ENCODE data around the gene FARP1. TPM values are rescaled to one million over a fixed set of nuclear protein-coding genes. Genes with fewer than 3 reads are reported as not detected.

Gene FARP1, protein sequence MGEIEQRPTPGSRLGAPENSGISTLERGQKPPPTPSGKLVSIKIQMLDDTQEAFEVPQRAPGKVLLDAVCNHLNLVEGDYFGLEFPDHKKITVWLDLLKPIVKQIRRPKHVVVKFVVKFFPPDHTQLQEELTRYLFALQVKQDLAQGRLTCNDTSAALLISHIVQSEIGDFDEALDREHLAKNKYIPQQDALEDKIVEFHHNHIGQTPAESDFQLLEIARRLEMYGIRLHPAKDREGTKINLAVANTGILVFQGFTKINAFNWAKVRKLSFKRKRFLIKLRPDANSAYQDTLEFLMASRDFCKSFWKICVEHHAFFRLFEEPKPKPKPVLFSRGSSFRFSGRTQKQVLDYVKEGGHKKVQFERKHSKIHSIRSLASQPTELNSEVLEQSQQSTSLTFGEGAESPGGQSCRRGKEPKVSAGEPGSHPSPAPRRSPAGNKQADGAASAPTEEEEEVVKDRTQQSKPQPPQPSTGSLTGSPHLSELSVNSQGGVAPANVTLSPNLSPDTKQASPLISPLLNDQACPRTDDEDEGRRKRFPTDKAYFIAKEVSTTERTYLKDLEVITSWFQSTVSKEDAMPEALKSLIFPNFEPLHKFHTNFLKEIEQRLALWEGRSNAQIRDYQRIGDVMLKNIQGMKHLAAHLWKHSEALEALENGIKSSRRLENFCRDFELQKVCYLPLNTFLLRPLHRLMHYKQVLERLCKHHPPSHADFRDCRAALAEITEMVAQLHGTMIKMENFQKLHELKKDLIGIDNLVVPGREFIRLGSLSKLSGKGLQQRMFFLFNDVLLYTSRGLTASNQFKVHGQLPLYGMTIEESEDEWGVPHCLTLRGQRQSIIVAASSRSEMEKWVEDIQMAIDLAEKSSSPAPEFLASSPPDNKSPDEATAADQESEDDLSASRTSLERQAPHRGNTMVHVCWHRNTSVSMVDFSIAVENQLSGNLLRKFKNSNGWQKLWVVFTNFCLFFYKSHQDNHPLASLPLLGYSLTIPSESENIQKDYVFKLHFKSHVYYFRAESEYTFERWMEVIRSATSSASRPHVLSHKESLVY
- total RNA-seq: 10 to 100 TPM in 1 of 4 donors, 1 to 10 TPM in 3; 1.5 to 10.3 (median 6.4) TPM

DNA sequence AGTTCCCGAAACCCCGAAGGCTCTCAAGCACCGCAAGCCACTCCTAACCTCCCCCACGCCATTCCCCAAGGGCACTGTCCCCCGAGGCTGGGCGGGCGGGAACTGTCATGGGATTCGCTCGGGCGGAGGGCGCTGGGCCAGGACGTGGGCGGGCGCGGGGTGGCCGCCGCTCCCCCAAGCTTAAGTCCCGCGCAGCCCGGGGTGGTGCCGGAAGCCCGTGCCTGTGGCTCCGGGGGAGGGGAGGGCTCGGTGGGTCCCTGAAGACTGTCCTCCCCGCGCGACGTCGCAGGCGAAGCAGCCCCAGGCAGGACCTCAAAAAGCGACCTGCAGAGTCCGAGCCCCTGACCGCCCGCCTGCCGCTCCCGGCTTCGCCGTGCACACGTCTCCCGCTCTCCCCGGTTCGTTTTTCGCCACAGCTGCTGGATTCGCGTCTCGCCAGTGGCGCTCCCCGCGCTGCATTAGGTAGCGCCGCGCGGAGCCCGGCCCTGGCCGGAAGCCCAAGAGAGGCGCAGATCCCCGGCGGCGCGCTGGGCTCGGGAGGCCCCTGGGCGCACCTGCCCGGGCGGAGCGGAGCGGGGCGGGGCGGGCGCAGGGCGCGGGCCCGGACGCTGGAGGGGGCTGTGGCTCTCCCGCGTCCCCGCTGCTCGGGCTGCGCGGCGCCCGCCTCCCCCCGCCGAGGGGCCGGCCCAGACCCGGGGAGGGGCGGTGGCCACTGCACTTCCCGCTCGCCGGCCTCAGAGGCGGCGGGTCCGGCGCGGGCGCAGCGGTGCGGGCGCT lies at the start of gene FARP1:
TSS of gene FARP1 (plus strand) at position 715 of the 777 bp plus-strand sequence. CDS start 70,149 bp downstream, outside the sequence.
- peak within 1 kb of the TSS; percentile 45 to 81 (median 68) for H3K4me3 ChIP-seq
- peaks cover 12 to 33% (median 18%) of the 10 kb centered on the region in 3 donors for H3K4me1 ChIP-seq
- TF ChIP-seq CTCF (IDR thresholded peaks at IDR 0.05): peak in 4 of 6 experiments; percentile 36 to 64 (median 52)
- TF ChIP-seq POLR2A (IDR thresholded peaks at IDR 0.05): no peak
- WGBS, 2 donors: no CpG with 5 or more reads among the region's 98 CpGs
- DNase-seq: no peak
- intact Hi-C loops (cut with DNase I): no loop called here
- H3K27ac ChIP-seq: peak within 1 kb of the TSS; percentile 48 to 83 (median 68)
- H3K36me3 ChIP-seq: no peaks in the 10 kb centered on the region
- H3K9me3 ChIP-seq: no peaks in the 10 kb centered on the region
- H3K27me3 ChIP-seq: peaks cover 0 to 66% (median 3%) of the 10 kb centered on the region in 4 donors

- Histone ChIP-seq H3K9me3 (no peaks in the 10 kb centered on the region), H3K27me3 (no peaks in the 10 kb centered on the region), H3K27ac (no peak overlapping the region), H3K4me3 (no peak overlapping the region), H3K36me3 (no peaks in the 10 kb centered on the region), H3K4me1 (no peaks in the 10 kb centered on the region)
- 71 to 91% methylated on average over 6 of the region's 6 CpGs for whole genome bisulfite sequencing, 2 donors
- TF ChIP-seq CTCF (IDR thresholded peaks at IDR 0.05) (no peak), POLR2A (IDR thresholded peaks at IDR 0.05) (no peak)
- DNase-seq: no peak
- intact Hi-C loops (cut with DNase I): no loop called here
Measured at GRCh38 chr13:98094678-98095266, 48.1 kb upstream of the FARP1 start.

DNA sequence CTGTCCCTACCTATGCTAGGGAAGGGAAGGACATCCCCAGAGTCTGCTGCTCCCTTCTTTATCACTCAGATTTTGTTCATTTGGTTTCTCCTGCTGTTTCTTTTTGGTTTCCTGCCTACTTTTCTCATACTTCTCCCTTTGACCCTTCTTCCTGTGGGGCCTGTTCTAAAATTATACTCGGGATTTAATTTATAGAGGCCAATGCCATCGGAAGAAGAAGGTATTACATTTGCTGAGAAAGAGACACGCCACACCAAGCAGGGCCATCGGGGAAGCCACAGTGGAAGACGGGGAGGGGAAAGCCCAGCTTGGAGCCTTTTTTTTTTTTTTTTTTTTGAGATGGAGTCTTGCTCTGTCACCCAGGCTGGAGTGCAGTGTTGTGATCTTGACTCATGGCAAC lies 46.8 kb upstream of the FARP1 start:
- no peak for DNase-seq

GRCh38 chr13:98097749-98098148 lies 45.1 kb upstream of the FARP1 start:
- Histone ChIP-seq H3K36me3 (no peaks in the 10 kb centered on the region), H3K9me3 (no peaks in the 10 kb centered on the region), H3K27me3 (no peaks in the 10 kb centered on the region), H3K4me1 (no peaks in the 10 kb centered on the region), H3K4me3 (no peak overlapping the region), H3K27ac (no peak overlapping the region)
- TF ChIP-seq POLR2A (IDR thresholded peaks at IDR 0.05): no peak
- TF ChIP-seq CTCF (IDR thresholded peaks at IDR 0.05): no peak
- intact Hi-C loops (cut with DNase I): no loop called here
- no peak for DNase-seq
- WGBS, 2 donors: 73 to 77% methylated on average over 5 of the region's 5 CpGs

More for the DNA sequence above, 46.8 kb upstream of the FARP1 start:
- intact Hi-C loops (cut with DNase I): no loop called here
- no peak overlapping the region for H3K27ac ChIP-seq
- TF ChIP-seq CTCF (IDR thresholded peaks at IDR 0.05): no peak
- TF ChIP-seq POLR2A (IDR thresholded peaks at IDR 0.05): no peak
- no peaks in the 10 kb centered on the region for H3K36me3 ChIP-seq
- H3K9me3 ChIP-seq: no peaks in the 10 kb centered on the region
- H3K4me1 ChIP-seq: no peaks in the 10 kb centered on the region
- no peak overlapping the region for H3K4me3 ChIP-seq
- H3K27me3 ChIP-seq: no peaks in the 10 kb centered on the region
- 35 to 53% methylated on average over 5 of the region's 5 CpGs for WGBS, 2 donors
